Nephron progenitor cell (in vitro differentiated cells): ENCODE measurements around the gene DOCK9.

ENCODE experiments used
- DNase-seq: peaks from one replicate; pipeline ENCODE4 v3.0.0; 2021
- H3K27ac Mint-ChIP-seq: 2 replicates; pipeline ENCODE4 v1.8.0; 2021; ENCODE audit warnings: mild to moderate bottlenecking, moderate library complexity, mixed read lengths
- H3K27me3 Mint-ChIP-seq: 2 replicates; pipeline ENCODE4 v1.8.0; 2021; ENCODE audit warnings: mild to moderate bottlenecking, low read depth, mixed read lengths; ENCODE audit not compliant: poor library complexity
- H3K36me3 Mint-ChIP-seq: 2 replicates; pipeline ENCODE4 v1.8.0; 2021; ENCODE audit warnings: low read depth, mixed read lengths
- H3K4me1 Mint-ChIP-seq: 2 replicates; pipeline ENCODE4 v1.8.0; 2021; ENCODE audit warnings: mixed read lengths
- H3K4me3 Mint-ChIP-seq: 2 replicates; pipeline ENCODE4 v1.8.0; 2021; ENCODE audit warnings: mild to moderate bottlenecking, moderate library complexity, mixed read lengths
- H3K9me3 Mint-ChIP-seq: 2 replicates; pipeline ENCODE4 v1.8.0; 2021; ENCODE audit warnings: mild to moderate bottlenecking, moderate library complexity, mixed read lengths
- TF ChIP-seq, protein P1 (sequence below): fragments of 200-600 bp; sonication (generic); IDR thresholded peaks from 2 replicates; pipeline ENCODE4 v1.5.0; 2021; ENCODE audit warnings: antibody characterized with exemption

Gene DOCK9

DNA sequence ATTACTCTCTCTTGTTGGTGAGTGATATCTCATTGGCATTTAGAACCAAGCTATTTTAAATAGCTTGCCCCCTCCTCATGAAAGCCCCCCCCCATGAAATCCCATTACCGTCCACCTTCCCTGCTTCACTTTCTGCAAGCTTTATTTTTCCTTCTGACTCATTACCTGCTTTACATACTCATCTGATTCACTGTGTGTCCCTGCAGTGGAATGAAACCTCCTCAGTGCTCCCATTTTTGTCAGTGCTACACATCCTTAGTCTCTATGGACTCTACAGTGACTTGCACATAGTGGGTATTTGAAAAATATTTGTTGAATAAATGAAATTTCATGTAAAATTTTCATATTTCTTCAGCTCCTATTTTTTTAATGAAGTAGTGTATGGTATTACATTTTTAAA is 62.3 kb downstream of the DOCK9 start:
- Mint-ChIP-seq H3K4me1 (peaks cover 40% of the 10 kb centered on the region), H3K27me3 (peaks cover 3% of the 10 kb centered on the region), H3K9me3 (no peaks in the 10 kb centered on the region), H3K27ac (no peak overlapping the region), H3K36me3 (no peaks in the 10 kb centered on the region), H3K4me3 (no peak overlapping the region)
- TF ChIP-seq, protein P1, sequence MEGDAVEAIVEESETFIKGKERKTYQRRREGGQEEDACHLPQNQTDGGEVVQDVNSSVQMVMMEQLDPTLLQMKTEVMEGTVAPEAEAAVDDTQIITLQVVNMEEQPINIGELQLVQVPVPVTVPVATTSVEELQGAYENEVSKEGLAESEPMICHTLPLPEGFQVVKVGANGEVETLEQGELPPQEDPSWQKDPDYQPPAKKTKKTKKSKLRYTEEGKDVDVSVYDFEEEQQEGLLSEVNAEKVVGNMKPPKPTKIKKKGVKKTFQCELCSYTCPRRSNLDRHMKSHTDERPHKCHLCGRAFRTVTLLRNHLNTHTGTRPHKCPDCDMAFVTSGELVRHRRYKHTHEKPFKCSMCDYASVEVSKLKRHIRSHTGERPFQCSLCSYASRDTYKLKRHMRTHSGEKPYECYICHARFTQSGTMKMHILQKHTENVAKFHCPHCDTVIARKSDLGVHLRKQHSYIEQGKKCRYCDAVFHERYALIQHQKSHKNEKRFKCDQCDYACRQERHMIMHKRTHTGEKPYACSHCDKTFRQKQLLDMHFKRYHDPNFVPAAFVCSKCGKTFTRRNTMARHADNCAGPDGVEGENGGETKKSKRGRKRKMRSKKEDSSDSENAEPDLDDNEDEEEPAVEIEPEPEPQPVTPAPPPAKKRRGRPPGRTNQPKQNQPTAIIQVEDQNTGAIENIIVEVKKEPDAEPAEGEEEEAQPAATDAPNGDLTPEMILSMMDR, result no peak
- DNase-seq, result no peak

DNA sequence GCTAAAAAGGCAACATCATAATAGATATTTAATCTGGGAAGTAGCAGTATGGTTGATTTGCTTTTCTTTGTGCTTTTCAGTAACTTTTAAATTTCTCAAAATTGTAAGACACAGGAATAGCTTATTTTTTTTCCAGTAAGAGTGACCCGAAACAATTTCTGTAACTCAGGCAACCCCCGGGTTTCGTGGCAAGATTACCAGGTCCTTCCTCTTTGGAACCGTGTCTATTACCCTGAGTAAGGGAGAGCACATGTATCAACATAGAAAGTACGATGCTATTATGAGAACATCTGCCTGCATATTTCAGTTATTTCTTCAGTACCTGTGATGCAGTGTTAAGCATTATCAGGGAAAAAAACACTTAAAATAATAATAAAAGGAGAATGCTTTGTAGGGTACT is 64.1 kb downstream of the DOCK9 start:
- no peak overlapping the region for H3K27ac Mint-ChIP-seq
- H3K9me3 Mint-ChIP-seq, result no peaks in the 10 kb centered on the region
- peaks cover 3% of the 10 kb centered on the region for H3K27me3 Mint-ChIP-seq
- peaks cover 40% of the 10 kb centered on the region for H3K4me1 Mint-ChIP-seq
- no peaks in the 10 kb centered on the region for H3K36me3 Mint-ChIP-seq
- H3K4me3 Mint-ChIP-seq, result no peak overlapping the region
- TF ChIP-seq, protein P1, result no peak
- DNase-seq, result no peak

DNA sequence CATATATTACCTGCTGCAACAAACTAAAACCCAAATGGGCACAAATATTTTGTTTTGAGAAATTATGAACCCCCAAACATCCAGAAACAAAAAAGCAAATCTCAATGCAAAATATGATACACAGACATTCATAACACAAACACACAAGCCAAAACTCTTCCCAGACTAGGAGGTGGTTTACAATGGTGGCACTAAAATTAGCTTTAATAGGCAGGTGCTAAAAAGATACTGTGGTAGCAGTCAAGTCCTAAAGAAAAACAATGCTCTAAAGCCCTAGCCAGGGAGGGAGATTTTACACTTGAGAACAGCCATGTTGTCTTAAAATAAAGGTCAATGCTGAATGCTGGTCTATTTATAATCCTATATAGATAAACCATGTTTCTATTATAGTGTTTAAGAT is 65.0 kb downstream of the DOCK9 start:
- no peak overlapping the region for H3K27ac Mint-ChIP-seq
- TF ChIP-seq, protein P1, result no peak
- H3K4me1 Mint-ChIP-seq, result peaks cover 32% of the 10 kb centered on the region

DNA sequence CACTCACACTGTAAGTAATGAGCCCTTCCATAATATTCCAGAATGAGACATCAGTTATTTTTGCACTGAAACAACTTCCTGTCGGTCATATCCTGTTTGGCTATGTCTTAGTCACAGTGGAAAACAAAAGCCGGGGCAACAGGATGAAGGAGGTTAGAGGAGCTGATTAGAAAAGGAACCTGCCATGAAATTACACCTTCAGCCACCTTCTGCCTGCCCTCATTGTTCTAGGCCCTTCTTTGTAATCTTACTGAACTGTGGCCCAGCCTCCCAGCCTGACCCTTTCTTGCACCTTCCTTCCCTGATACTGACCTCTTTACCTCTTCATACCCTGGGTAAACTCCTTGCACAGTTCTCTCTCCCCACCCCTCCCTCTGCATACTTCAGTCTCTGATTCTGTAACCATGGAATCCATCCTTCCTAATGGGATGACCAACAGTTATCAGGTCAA is 67.3 kb downstream of the DOCK9 start:
- Mint-ChIP-seq H3K4me3 (no peak overlapping the region), H3K9me3 (no peaks in the 10 kb centered on the region), H3K27me3 (peaks cover 3% of the 10 kb centered on the region), H3K36me3 (no peaks in the 10 kb centered on the region), H3K27ac (peak overlapping the region; percentile 16), H3K4me1 (peaks cover 9% of the 10 kb centered on the region)
- TF ChIP-seq, protein P1, result no peak
- no peak for DNase-seq

More for the DNA sequence above, 65.0 kb downstream of the DOCK9 start:
- H3K36me3 Mint-ChIP-seq, result no peaks in the 10 kb centered on the region
- no peaks in the 10 kb centered on the region for H3K9me3 Mint-ChIP-seq
- H3K4me3 Mint-ChIP-seq, result no peak overlapping the region
- H3K27me3 Mint-ChIP-seq, result peaks cover 3% of the 10 kb centered on the region
- DNase-seq, result no peak

DNA sequence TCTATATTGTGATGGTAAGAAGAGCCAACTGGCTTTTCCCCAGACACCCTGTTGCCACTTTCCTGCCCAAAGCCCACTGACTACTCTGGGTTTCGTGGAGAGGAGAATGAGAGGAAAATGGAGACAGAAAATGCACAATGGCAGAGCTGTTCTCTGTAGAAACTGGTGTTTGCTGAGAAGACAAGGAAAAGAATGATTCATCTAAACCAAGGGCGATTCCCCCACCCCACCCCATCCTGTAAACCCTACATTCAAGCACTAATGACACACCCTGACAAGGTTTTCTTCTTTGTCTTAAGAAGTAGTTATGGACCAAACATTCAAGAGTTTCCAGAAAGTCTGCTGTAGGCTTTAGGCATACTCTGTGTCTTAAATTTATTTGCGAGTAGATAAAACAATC is 68.8 kb downstream of the DOCK9 start:
- TF ChIP-seq, protein P1, result no peak
- H3K27me3 Mint-ChIP-seq, result peaks cover 3% of the 10 kb centered on the region
- no peaks in the 10 kb centered on the region for H3K9me3 Mint-ChIP-seq
- no peak for DNase-seq
- H3K4me1 Mint-ChIP-seq, result peaks cover 9% of the 10 kb centered on the region
- no peak overlapping the region for H3K4me3 Mint-ChIP-seq
- no peak overlapping the region for H3K27ac Mint-ChIP-seq
- H3K36me3 Mint-ChIP-seq, result no peaks in the 10 kb centered on the region

DNA sequence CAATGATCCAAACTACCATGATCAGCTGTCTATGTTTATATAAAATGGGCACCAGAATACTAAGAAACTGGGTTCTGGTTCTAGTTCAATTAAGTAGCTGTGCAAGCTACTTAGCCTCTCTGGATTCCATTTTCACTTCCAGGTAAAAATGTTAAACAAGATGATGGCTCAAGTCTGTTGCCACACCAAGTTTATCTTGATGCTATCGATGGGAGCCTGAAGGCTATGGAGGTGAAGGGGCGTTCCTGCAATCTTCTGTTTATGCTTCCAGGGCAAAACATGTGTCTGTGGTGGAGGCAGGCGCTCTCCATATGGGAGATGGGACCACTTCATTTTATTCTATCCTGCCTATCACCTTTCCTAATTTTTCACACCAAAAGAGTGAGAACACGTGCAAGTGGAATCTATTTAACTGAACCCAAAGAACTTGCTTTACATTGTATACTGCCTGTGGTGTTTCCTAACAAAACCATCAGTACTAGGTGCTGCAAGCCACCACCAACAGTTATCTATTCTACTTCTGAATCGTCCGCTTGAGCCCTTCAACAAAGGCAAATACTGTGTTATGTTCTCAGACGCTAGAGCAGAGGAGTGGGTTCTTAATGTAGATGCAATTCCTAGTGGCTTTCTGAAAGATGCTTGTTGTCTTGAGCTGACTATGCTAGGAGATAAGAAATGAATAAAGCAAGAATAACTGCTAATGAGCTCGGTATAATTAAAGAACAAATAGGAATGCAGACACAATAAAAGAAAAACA is 70.9 kb downstream of the DOCK9 start:
- TF ChIP-seq, protein P1, result no peak
- no peaks in the 10 kb centered on the region for H3K27me3 Mint-ChIP-seq
- no peak for DNase-seq
- no peak overlapping the region for H3K27ac Mint-ChIP-seq
- H3K4me3 Mint-ChIP-seq, result no peak overlapping the region
- H3K36me3 Mint-ChIP-seq, result no peaks in the 10 kb centered on the region
- no peaks in the 10 kb centered on the region for H3K9me3 Mint-ChIP-seq
- peaks cover 9% of the 10 kb centered on the region for H3K4me1 Mint-ChIP-seq
